SIG-M5 treated with dmso at 0.1 percent for 504 hours (cell line): ENCODE results near the gene LSMEM2.
"Not testable (repeated sequence)": the region's sequence is repeated elsewhere in the genome, so short reads cannot be mapped to it uniquely, and the experiment has no call there.

Source experiments
- DNase-seq: peaks from one replicate; lab custom pipeline; 2025; ENCODE audit not compliant: unreplicated experiment; lab: John Stamatoyannopoulos, UW

The LSMEM2 gene

GRCh38 chr3:50245831-50246516 lies 32.9 kb upstream of the LSMEM2 start:
- peak; percentile 71 for DNase-seq

- peak; percentile 73 for DNase-seq
Measured at GRCh38 chr3:50246517-50246954, 32.4 kb upstream of the LSMEM2 start.

GRCh38 chr3:50248387-50248786 lies 30.5 kb upstream of the LSMEM2 start:
- DNase-seq = no peak

- DNase-seq = no peak
Measured at GRCh38 chr3:50249457-50249856, 29.4 kb upstream of the LSMEM2 start.

GRCh38 chr3:50250514-50250913 lies 28.4 kb upstream of the LSMEM2 start:
- DNase-seq = no peak

GRCh38 chr3:50251220-50251619 lies 27.7 kb upstream of the LSMEM2 start:
- DNase-seq = no peak

- peak; percentile 44 for DNase-seq
Measured at GRCh38 chr3:50254577-50255250, 24.2 kb upstream of the LSMEM2 start.

- no peak for DNase-seq
Measured at GRCh38 chr3:50255251-50255615, 23.7 kb upstream of the LSMEM2 start.

GRCh38 chr3:50256978-50257890 lies 21.7 kb upstream of the LSMEM2 start:
- no peak for DNase-seq

GRCh38 chr3:50258029-50258680 lies 20.7 kb upstream of the LSMEM2 start:
- no peak for DNase-seq

GRCh38 chr3:50258979-50259378 lies 19.9 kb upstream of the LSMEM2 start:
- no peak for DNase-seq

- no peak for DNase-seq
Measured at GRCh38 chr3:50259432-50260026, 19.4 kb upstream of the LSMEM2 start.

- DNase-seq = peak; percentile 75
Measured at GRCh38 chr3:50260027-50260941, 18.6 kb upstream of the LSMEM2 start.

GRCh38 chr3:50260942-50261441 lies 17.9 kb upstream of the LSMEM2 start:
- no peak for DNase-seq

- no peak for DNase-seq
Measured at GRCh38 chr3:50261505-50261904, 17.4 kb upstream of the LSMEM2 start.

GRCh38 chr3:50262200-50262599 lies 16.7 kb upstream of the LSMEM2 start:
- not testable (repeated sequence) for DNase-seq

GRCh38 chr3:50262778-50263177 lies 16.1 kb upstream of the LSMEM2 start:
- no peak for DNase-seq

- DNase-seq = no peak
Measured at GRCh38 chr3:50263478-50264382, 15.2 kb upstream of the LSMEM2 start.
